ENCODE results near the gene DDX20. TPM values are rescaled to one million over a fixed set of nuclear protein-coding genes. Genes with fewer than 3 reads are reported as not detected.

DDX20 gene
- total and polyA plus RNA-seq, 2 of the 8 experiments (the other 6 are each of a cell fraction or from before 2014, with no cell fraction given) = 7.5 to 24.7 TPM

DNA sequence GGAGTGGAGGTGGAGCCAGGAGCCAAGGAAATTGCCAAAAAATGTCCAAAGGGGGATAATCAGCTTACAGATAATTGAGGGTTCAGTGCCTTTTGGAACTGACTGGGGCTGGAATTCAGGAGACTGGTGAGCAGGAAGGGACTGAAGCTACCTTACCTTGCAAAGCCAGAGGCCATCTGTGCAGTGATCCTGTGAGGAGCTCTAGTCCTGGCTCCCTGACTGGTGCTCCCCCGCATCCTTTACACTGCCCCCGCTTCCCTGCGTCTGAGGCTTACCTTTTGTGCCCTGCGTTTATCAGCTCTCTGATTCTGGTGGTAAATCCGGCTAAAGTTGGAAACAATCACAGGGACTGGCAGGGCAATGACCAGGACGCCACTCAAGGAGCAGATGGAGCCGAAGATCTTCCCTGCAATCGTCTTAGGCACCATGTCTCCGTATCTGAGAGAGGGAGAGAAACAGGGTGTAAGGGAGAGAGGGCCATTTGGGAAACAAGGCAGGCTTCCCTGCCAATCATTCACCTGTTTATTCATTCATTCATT lies 31.0 kb downstream of the DDX20 start:
- H3K23ac ChIP-seq (ENCODE audit: insufficient read length) = no peak overlapping the region
- no peak overlapping the region for H2BK15ac ChIP-seq (ENCODE audit: low read length)
- H3K79me1 ChIP-seq (ENCODE audit: low read depth, low read length) = no peaks in the 10 kb centered on the region
- TF ChIP-seq CEBPB (IDR thresholded peaks at IDR 0.05; ENCODE audit: low read depth, low read length) (no peak), HDAC6 (IDR thresholded peaks at IDR 0.05; ENCODE audit: low read depth, low read length) (no peak), TAF1 (IDR thresholded peaks at IDR 0.05; ENCODE audit: low read depth, low read length) (no peak), TBP (IDR thresholded peaks at IDR 0.05; ENCODE audit: low read depth, low read length) (no peak), CHD1 (IDR thresholded peaks at IDR 0.05; ENCODE audit: low read depth, low read length) (no peak)
- ChIA-PET CTCF (ENCODE audit: partially characterized antibody) (interaction anchor here (0.6 to 1.8 kb wide), 4 partner anchors 12 to 264 kb away, joined by 3 to 7 read pairs (median 3); no protein-coding TSS in a partner anchor), POLR2A (ENCODE audit: partially characterized antibody) (no interaction called here)
- H3K4me3 ChIP-seq (ENCODE audit: extremely low read depth in 1 of 4, insufficient read depth in 2 of 4, low read depth in 3 of 4, low read length in 4 of 4) = no peak overlapping the region
- no peak overlapping the region for H3K14ac ChIP-seq (ENCODE audit: insufficient read length)
- no peak for DNase-seq (ENCODE audit: low read depth in 1 of 2, low spot score in 2 of 2)
- H2BK12ac ChIP-seq (ENCODE audit: low read depth, low read length) = no peak overlapping the region
- H2AFZ ChIP-seq (ENCODE audit: low read length) = peak overlapping the region; percentile 49
- H3K27me3 ChIP-seq (replicated peaks in 1 of 4; ENCODE audit: control insufficient read depth in 3 of 4, extremely low read depth in 1 of 4, insufficient read depth in 3 of 4, low read length in 3 of 4) = no peaks in the 10 kb centered on the region
- H3K56ac ChIP-seq (replicated peaks; ENCODE audit: insufficient read length, low read depth, low read length) = no peak overlapping the region
- H3K18ac ChIP-seq (ENCODE audit: extremely low read depth, low read length) = no peak overlapping the region
- H2BK20ac ChIP-seq (ENCODE audit: low read length) = no peak overlapping the region
- H3K4me2 ChIP-seq (ENCODE audit: insufficient read depth in 1 of 2, low read depth in 2 of 2, low read length in 2 of 2) = no peak overlapping the region
- H2BK5ac ChIP-seq (ENCODE audit: low read depth, low read length) = no peak overlapping the region
- H4K91ac ChIP-seq (replicated peaks; ENCODE audit: insufficient read length, low read length) = no peak overlapping the region
- 87% methylated on average over 9 of the region's 9 CpGs; no CpG with 5 or more reads in 1 of the 2 experiments for WGBS, 2 experiments (ENCODE audit: extremely low coverage in 1 of 2, insufficient coverage in 1 of 2, insufficient read length in 1 of 2, insufficient replicate concordance in 2 of 2, low coverage in 1 of 2, low lambda C conversion rate in 2 of 2, missing lambda C conversion rate in 1 of 2)
- H4K20me1 ChIP-seq (replicated peaks in 1 of 2; ENCODE audit: control insufficient read depth in 1 of 2, insufficient read depth in 2 of 2, low read length in 2 of 2) = no peaks in the 10 kb centered on the region
- no peak overlapping the region for H2BK120ac ChIP-seq (replicated peaks; ENCODE audit: low read depth, low read length)
- H3K79me2 ChIP-seq (ENCODE audit: control insufficient read depth in 1 of 2, insufficient read depth in 2 of 2, low read length in 2 of 2) = no peaks in the 10 kb centered on the region
- no peak overlapping the region for H3K4ac ChIP-seq (replicated peaks; ENCODE audit: insufficient read length, low read depth, low read length)
- no peak for FAIRE-seq
- H3K9me3 ChIP-seq (ENCODE audit: insufficient read depth in 2 of 2, low read depth in 1 of 2, low read length in 1 of 2) = no peaks in the 10 kb centered on the region
- no peak overlapping the region for H3K27ac ChIP-seq (ENCODE audit: low read depth, low read length)
- H3K9ac ChIP-seq (replicated peaks in 1 of 4; ENCODE audit: extremely low read depth in 1 of 4, low read depth in 3 of 4, low read length in 3 of 4) = no peak overlapping the region
- no peaks in the 10 kb centered on the region for H3K23me2 ChIP-seq (ENCODE audit: low read depth, low read length)
- no peaks in the 10 kb centered on the region for H3K36me3 ChIP-seq (ENCODE audit: control insufficient read depth in 2 of 4, insufficient read depth in 4 of 4, low read length in 3 of 4)
- H2AK5ac ChIP-seq (ENCODE audit: low read depth, low read length) = no peak overlapping the region
- H4K5ac ChIP-seq (ENCODE audit: insufficient read length, low read depth, low read length) = no peak overlapping the region
- peaks cover 0 to 4% (median 0%) of the 10 kb centered on the region in 4 experiments; a peak in 1 of 7 replicates for H3K4me1 ChIP-seq (replicated peaks in 1 of 4; ENCODE audit: control insufficient read depth in 3 of 4, insufficient read depth in 4 of 4, low read length in 3 of 4)
- no peak overlapping the region for H4K8ac ChIP-seq (ENCODE audit: extremely low read depth, insufficient read depth, low read length)
